GM12874 (cell line): Measurements from ENCODE around the gene POT1.

Experiments used
- TF ChIP-seq, protein P1 (sequence below): IDR thresholded peaks from 2 replicates; pipeline ENCODE4 v1.5.1; 2011; ENCODE audit warnings: low read depth, mild to moderate bottlenecking, control low read depth, low read length, moderate library complexity; ENCODE audit not compliant: insufficient read depth

The POT1 gene

DNA sequence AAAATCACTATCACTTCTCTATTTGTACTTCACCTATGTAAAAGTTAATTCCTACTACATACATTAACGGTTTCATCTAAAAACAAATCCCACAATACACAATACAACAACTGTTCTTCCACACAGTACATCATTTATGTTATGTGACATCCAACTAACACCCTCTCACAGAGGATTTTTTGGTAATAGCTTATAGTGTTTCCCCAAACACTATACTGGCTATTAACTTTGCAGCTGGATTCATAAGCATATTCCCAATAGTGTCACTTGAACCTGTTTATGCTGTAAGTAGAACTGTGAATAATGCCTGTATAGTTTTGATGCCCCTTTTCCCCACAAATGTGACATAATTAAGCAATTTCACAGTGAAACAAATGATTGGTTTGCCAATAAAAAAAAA, 49.9 kb downstream of the POT1 start:
- TF ChIP-seq, protein P1, sequence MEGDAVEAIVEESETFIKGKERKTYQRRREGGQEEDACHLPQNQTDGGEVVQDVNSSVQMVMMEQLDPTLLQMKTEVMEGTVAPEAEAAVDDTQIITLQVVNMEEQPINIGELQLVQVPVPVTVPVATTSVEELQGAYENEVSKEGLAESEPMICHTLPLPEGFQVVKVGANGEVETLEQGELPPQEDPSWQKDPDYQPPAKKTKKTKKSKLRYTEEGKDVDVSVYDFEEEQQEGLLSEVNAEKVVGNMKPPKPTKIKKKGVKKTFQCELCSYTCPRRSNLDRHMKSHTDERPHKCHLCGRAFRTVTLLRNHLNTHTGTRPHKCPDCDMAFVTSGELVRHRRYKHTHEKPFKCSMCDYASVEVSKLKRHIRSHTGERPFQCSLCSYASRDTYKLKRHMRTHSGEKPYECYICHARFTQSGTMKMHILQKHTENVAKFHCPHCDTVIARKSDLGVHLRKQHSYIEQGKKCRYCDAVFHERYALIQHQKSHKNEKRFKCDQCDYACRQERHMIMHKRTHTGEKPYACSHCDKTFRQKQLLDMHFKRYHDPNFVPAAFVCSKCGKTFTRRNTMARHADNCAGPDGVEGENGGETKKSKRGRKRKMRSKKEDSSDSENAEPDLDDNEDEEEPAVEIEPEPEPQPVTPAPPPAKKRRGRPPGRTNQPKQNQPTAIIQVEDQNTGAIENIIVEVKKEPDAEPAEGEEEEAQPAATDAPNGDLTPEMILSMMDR, result no peak

DNA sequence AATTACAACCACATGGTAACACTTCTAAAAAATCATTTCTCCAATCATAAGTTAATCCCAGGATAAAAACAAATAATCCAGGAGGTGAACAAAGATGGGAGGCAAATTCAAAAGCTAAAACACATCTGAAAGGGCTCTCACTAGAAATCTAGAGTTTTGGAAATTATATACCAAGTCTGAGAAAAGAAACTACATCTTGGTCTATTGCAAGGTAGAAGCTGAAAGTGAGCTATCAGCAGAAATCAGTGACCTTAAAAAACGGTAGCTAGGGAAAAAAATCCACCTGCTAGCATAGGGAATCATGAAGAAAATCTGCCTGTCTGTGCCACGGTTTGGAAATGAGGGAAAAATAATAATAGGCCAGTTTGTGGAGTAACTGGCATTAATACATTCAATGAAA, 50.5 kb downstream of the POT1 start:
- TF ChIP-seq, protein P1, result no peak

DNA sequence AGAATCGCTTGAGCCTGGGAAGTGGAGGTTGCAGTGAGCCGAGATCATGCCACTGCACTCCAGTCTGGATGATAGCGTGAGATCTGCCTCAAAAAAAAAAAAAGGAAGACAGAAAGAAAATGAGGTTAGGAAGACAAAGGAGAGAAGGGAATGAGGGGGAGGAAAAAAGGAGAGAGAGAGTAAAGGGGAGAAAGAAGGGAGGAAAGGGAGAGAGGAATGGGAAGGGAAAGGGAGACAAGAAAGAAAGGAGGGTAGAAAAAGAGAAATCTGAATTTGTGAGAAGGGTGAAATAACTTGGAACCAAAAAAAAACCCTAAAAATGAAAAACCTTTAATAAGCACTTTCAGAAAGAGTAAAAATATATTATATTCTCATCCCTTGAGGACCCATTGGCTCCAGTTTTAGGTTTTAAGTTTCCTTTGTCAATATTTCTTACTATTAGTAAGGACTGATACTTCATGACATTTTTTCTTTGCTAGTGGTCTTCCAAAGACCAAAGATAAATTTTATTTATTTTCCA, 54.9 kb downstream of the POT1 start:
- TF ChIP-seq, protein P1, result no peak

DNA sequence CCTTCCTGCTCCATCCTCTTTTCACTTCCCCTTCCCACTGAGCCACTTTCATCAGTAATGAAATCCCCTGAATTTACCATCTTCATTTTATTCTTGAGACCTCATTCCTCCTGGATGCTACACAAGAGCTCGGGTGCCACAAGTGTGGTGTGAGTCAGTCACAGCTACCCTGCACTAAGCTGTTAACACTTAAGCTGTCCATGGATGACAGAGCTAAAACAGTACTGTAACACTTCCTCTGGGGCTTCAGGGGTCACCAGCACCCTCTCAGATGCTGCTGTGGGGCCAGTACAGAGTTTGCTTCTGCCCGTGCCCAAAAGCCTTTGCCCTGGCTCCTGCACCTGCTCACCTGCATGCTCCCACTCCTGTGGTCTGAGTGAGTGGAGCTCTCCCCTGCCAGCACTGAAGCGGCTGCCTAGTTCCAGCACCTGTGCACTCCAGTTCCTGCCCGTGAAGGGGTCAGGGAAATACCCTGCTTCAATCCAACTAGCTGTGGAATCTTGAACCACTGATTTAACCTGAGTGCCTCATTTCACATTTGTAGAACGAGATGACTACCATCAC, 71.9 kb downstream of the POT1 start:
- TF ChIP-seq, protein P1, result no peak

DNA sequence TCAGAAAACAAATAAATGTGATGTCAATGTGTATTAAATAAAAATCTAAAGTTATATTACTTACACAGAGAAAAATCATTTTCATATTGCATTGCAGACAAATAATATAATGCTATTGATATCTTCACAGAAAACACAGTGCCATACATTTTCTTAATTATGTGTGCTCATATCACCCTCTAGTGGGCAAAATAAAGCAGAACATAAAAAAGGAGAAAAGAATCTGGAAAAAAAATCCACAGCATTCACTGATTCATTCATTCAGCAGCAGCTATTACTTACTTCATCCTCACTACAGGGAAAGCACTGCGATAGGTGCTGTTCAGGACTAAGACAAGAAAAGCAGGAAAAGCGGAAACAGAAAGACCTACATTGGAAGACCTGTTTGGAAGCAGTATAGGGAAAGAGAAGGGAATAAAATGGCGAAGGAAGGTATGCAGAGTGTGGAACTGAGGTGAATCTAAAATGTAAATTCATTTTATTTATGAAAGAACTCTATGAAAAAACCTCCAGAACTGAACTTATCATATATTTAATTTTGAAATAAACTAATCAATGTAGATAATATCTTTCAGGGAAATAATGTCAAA, 73.2 kb downstream of the POT1 start:
- TF ChIP-seq, protein P1, result peak; percentile 31; the same call in 1 of the 2 replicates

DNA sequence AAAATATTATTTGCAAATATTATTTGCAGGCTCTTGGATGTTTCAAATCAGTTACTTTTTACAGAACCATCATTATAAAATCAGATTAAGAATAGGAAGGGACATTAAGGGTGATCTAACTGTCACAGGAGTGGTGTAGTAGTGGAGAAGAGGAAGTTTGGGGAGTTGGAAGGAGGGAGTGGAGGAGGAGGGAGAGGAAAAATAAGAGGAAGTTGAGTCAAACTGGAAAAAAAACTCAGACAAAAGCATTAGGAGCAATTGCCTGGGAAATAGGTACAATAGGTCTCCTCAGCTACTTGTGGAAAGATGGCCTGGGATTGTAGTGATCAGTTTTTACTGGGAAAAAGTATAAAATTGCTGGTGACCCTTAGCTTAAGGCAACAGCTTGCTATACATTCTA, 86.3 kb downstream of the POT1 start:
- TF ChIP-seq, protein P1, result no peak

GRCh38 chr7:124840435-124840834, 89.2 kb downstream of the POT1 start:
- TF ChIP-seq, protein P1, result no peak
